GM18861 (cell line): ENCODE data around the gene MPRIP.

Source experiments
- ATAC-seq: cut with Tn5 transposase; IDR thresholded peaks from one replicate; pipeline ENCODE4 v1.9.1; 2021; ENCODE audit not compliant: unreplicated experiment

MPRIP gene

DNA sequence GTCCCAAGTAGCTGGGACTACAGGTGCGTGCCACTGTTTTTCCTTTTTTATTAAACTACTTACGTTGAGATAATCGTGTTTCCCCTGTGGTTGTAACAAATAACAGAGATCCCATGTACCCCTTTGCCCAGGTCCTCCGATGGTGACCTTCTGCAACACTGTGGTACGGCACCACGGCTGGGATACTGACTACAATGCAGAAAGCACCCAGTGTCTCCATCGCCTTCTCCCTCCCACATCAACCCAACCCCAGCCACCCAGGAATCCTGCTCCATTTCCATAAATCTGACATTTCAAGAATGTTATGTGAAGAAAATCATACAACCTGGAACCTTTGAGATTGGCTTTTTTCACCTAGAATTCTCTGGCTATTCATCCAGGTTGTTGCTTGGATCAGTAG, 22.1 kb downstream of the MPRIP start:
- no peak for ATAC-seq

GRCh38 chr17:17066021-17066420, 23.8 kb downstream of the MPRIP start:
- no peak for ATAC-seq

- ATAC-seq = no peak
Observed at GRCh38 chr17:17067257-17067656, 25.0 kb downstream of the MPRIP start.

DNA sequence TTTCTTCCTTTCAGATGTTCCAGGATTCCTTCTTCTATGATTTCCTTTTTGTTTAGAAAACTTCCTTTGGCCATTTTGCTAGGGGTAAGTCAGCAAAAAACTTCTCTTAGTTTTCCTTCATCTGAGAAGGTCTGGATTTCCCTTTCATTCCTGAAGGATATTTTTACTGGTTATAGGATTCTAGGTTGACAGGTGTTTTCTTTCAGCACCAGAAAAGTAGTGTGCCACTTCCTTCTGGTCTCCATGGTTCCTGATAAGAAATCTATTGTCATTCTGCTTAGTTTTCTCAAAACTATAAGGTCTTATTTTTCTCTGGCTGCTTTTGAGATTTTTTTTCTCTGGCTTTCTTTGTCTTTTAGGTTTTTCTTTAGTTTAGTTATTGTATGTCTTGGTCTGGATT, 27.6 kb downstream of the MPRIP start:
- no peak for ATAC-seq

DNA sequence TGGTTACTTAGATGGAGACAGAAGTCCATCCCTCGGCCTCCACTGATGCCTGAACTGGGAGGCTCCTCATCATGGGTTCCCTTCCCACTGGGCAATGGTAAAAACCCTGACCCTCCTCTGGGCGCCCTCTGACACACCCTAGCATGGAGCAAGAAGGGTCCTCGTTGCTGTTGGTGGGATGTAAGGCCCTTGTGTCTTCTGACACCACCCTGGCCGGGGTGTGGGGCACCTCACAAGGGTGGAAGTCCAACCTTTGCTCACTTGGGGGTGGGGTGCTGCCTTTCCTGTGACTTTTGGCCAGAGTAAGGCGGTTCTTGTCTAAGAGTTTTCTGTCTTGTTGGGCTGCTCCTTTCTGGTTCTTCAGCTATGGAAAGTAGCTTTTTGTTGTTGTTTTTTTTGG, 28.7 kb downstream of the MPRIP start:
- no peak for ATAC-seq

GRCh38 chr17:17071531-17072360, 29.5 kb downstream of the MPRIP start:
- no peak for ATAC-seq

DNA sequence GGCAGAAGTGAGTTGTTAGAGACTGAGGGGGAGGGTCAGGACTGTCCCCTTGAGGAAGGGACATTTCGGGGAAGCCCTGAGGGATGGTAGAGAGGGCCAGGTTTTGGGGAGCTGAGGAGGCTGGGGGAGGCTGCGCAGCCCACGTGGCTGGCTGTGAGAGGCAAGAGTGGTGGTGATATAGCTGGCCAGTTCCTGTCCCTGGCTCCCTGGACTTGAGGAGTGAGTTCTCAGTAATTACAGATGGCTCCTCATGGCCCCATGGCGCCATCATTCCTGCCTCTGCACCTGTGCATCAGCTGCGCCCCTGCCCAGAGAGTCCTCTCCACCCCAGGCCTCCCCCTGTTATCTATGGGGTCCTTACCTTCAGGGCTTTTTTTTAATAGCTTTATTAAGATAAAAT, 30.3 kb downstream of the MPRIP start:
- ATAC-seq = no peak

GRCh38 chr17:17073030-17073564, 30.8 kb downstream of the MPRIP start:
- ATAC-seq = no peak

DNA sequence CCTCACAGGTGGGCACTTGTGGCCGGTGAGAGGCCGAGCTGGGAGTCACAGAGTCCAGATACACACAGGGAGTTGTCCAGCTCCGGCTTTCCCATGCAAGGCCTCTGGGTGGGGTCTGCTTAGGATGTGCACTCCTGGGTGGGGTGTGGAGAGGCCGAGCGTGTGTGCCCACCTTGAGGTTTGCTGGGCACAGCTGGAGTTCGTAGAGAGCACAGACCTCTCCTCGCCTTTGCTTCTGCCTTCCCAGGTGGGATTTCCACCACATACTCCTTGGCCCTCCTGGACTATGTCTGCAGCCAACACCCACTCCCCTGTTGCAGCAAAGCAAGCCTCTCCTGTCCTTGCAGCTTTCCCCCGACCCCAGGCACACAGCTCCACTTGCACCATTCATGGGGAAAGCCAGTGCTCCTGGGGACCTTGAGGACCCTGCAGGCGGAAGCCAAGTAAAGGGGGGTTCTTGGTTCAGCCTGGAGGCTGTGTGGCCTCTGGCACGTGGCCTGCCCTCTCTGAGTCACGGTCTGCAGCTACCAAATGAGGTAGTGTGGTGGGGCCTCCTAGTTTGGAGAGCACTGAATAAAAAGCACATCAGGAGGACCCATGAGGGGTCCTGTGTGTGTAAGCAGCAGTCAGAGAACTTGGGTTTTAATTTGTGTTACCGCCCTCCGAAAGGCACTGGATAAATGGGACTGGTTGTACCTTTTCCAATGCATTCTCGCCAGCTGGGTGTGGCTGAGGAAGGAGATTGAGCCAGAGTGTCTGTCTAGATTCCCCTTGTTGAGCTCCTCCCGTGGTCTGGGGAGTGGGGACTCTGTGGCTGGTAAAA, 31.5 kb downstream of the MPRIP start:
- no peak for ATAC-seq

GRCh38 chr17:17075125-17075781, 33.0 kb downstream of the MPRIP start:
- no peak for ATAC-seq

GRCh38 chr17:17076066-17076465, 33.8 kb downstream of the MPRIP start:
- no peak for ATAC-seq

GRCh38 chr17:17077101-17077500, 34.8 kb downstream of the MPRIP start:
- no peak for ATAC-seq

- ATAC-seq = no peak
Observed at GRCh38 chr17:17077861-17078732, 35.8 kb downstream of the MPRIP start.

- ATAC-seq = no peak
Observed at GRCh38 chr17:17078832-17079231, 36.6 kb downstream of the MPRIP start.

- no peak for ATAC-seq
Observed at GRCh38 chr17:17079336-17079735, 37.1 kb downstream of the MPRIP start.

GRCh38 chr17:17079761-17080160, 37.5 kb downstream of the MPRIP start:
- no peak for ATAC-seq

GRCh38 chr17:17080181-17080631, 37.9 kb downstream of the MPRIP start:
- no peak for ATAC-seq

GRCh38 chr17:17080781-17081180, 38.5 kb downstream of the MPRIP start:
- ATAC-seq = no peak

DNA sequence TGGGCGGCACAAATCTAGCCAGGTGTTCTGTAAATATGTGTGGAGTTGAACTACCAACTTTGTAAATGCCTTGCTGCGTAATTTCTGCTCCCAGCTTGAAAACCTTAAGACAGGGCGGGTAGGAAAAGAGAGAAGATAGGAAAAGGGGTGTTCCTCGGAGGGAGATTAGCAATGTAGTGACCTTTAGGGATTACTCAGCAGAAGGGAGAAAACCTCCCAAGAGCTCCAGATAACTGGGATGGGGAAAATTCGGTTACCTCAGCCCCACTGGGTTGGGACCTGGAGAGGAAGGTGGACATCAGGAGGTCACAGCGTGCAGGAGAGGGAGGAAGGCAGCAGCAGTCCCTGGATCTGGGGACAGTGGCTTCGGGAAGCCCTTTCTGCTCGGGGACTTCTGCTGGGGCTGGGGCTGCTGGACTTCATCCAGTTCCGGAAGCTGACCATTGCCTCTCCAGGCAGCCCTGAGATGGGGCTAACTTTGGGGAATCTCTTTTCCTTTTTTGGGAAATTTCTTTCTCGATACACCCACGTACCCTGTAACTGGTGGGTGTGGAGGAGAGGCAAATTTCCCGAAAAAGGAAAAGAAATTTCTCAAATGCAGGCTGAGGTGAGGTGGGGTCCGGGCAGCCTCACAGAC, 39.2 kb downstream of the MPRIP start:
- ATAC-seq = no peak

DNA sequence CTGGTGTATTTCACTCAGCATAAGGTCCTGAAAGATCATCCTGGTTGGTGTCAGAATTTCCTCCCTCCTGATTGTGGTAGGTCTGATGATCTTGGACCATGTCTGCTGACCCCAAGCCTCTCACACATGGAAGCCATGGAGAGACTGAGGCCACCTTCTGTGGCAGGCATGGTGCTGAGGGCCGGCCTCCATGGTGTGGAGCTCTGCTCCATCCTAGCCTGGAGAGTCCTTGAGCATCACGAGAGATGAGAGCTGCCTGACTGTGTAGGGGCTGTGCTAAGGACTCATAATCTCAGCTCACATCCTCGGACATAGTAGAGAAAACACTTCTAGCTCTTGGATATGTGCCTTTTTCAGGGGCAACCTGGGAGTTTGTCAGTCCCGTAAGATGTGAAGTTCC, 40.6 kb downstream of the MPRIP start:
- ATAC-seq = no peak
